Skeletal muscle cell (primary cell): ENCODE measurements around the gene MYO5B.
"Not testable (repeated sequence)": the region's sequence is repeated elsewhere in the genome, so short reads cannot be mapped to it uniquely, and the experiment has no call there.

Source experiments
- DNase-seq: peaks from one replicate; pipeline ENCODE4 v3.0.0-alpha.2; 2010; ENCODE audit warnings: low read depth
- H3K4me3 ChIP-seq: 2 replicates; pipeline ENCODE4 v1.5.1; 2011; ENCODE audit warnings: low read depth, mild to moderate bottlenecking, control low read depth, low read length, moderate library complexity

Gene MYO5B

GRCh38 chr18:50115095-50115494 lies 79.9 kb downstream of the MYO5B start:
- DNase-seq, result no peak
- H3K4me3 ChIP-seq, result no peak overlapping the region

GRCh38 chr18:50114448-50114847 lies 80.5 kb downstream of the MYO5B start:
- no peak for DNase-seq
- no peak overlapping the region for H3K4me3 ChIP-seq

GRCh38 chr18:50113726-50114125 lies 81.2 kb downstream of the MYO5B start:
- no peak for DNase-seq

GRCh38 chr18:50111398-50111797 lies 83.5 kb downstream of the MYO5B start:
- DNase-seq, result no peak
- H3K4me3 ChIP-seq, result no peak overlapping the region

More at GRCh38 chr18:50113726-50114125, 81.2 kb downstream of the MYO5B start:
- no peak overlapping the region for H3K4me3 ChIP-seq

- no peak for DNase-seq
- no peak overlapping the region for H3K4me3 ChIP-seq
Measured at GRCh38 chr18:50107468-50107977, 87.4 kb downstream of the MYO5B start.

GRCh38 chr18:50105027-50105426 lies 89.9 kb downstream of the MYO5B start:
- DNase-seq, result no peak
- no peak overlapping the region for H3K4me3 ChIP-seq

GRCh38 chr18:50104421-50104820 lies 90.5 kb downstream of the MYO5B start:
- no peak overlapping the region for H3K4me3 ChIP-seq
- no peak for DNase-seq

GRCh38 chr18:50099725-50100407 lies 95.1 kb downstream of the MYO5B start:
- peak; percentile 38 for DNase-seq
- H3K4me3 ChIP-seq, result no peak overlapping the region

GRCh38 chr18:50097702-50098101 lies 97.2 kb downstream of the MYO5B start:
- DNase-seq, result no peak
- H3K4me3 ChIP-seq, result no peak overlapping the region

- H3K4me3 ChIP-seq, result no peak overlapping the region
- no peak for DNase-seq
Measured at GRCh38 chr18:50096766-50097435, 98.0 kb downstream of the MYO5B start.

GRCh38 chr18:50094786-50095185 lies 100.2 kb downstream of the MYO5B start:
- not testable (repeated sequence) for DNase-seq, H3K4me3 ChIP-seq

GRCh38 chr18:50094221-50094773 lies 100.7 kb downstream of the MYO5B start:
- DNase-seq, result no peak
- H3K4me3 ChIP-seq, result no peak overlapping the region

- DNase-seq, result no peak
- no peak overlapping the region for H3K4me3 ChIP-seq
Measured at GRCh38 chr18:50093366-50094064, 101.4 kb downstream of the MYO5B start.

- H3K4me3 ChIP-seq, result no peak overlapping the region
- DNase-seq, result no peak
Measured at GRCh38 chr18:50092245-50092805, 102.6 kb downstream of the MYO5B start.

- DNase-seq, result no peak
- no peak overlapping the region for H3K4me3 ChIP-seq
Measured at GRCh38 chr18:50091509-50092244, 103.3 kb downstream of the MYO5B start.

GRCh38 chr18:50090370-50091312 lies 104.3 kb downstream of the MYO5B start:
- no peak for DNase-seq

GRCh38 chr18:50089702-50090101 lies 105.2 kb downstream of the MYO5B start:
- DNase-seq, result no peak
- H3K4me3 ChIP-seq, result no peak overlapping the region

More at GRCh38 chr18:50090370-50091312, 104.3 kb downstream of the MYO5B start:
- H3K4me3 ChIP-seq, result no peak overlapping the region

GRCh38 chr18:50083708-50084107 lies 111.2 kb downstream of the MYO5B start:
- H3K4me3 ChIP-seq, result no peak overlapping the region
- DNase-seq, result no peak
